ENCODE measurements around the gene MYBBP1A.

- no peak for TF ChIP-seq CTCF (IDR thresholded peaks at IDR 0.05; ENCODE audit: insufficient read depth, low read length)
- TF ChIP-seq POLR2AphosphoS5 (IDR thresholded peaks at IDR 0.05; ENCODE audit: low read depth) = no peak
- TF ChIP-seq GABPA (IDR thresholded peaks at IDR 0.05; ENCODE audit: low read depth) = no peak
Measured at GRCh38 chr17:4590981-4591453, 35.8 kb upstream of the MYBBP1A start.
